DMS79 (cell line): ENCODE results near the gene FHIT.
"Not testable (repeated sequence)": the region's sequence is repeated elsewhere in the genome, so short reads cannot be mapped to it uniquely, and the experiment has no call there.

ENCODE experiments used
- DNase-seq: peaks from one replicate; lab custom pipeline; 2025; lab: John Stamatoyannopoulos, UW

The FHIT gene

DNA sequence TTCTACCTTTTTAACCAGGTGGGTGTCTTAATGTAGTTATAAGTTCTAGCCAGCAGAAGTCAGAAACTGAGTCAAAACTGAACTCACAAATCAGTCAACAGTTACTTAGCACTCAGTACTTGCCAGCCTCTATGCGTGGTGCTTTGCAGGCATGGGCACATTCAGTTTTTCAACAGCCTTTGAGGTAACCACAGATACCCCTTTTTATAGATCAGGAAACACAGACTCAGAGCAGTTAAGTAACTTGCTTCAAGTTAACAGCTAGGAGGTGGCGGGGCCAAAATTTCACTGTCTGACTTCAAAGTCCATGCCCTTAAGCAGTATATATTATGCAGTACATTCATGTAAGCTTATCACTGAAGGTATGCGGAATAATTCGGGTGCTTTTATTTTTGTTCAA, 139.4 kb downstream of the FHIT start:
- no peak for DNase-seq

DNA sequence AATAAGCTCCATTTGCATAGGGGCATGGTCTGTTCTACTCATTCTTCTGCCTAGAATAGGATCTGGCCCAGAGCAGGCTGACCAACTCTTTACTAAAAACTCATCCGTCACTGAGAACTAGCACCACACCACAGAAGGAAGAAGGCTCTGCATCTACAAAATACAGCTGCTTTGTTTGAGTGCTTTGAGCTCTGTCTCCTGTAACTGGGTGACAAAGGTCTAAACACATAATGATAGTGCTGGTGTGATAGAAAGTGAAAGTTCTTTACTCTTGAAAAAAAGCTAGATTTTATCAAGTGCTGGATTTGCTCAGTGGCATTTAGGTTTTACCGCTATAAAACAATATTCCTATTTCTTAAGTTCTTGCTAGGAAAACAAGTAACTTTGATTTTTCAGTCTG, 140.7 kb downstream of the FHIT start:
- no peak for DNase-seq

GRCh38 chr3:61108247-61109019, 142.8 kb downstream of the FHIT start:
- no peak for DNase-seq

- no peak for DNase-seq
Measured at GRCh38 chr3:61094608-61095007, 156.6 kb downstream of the FHIT start.

DNA sequence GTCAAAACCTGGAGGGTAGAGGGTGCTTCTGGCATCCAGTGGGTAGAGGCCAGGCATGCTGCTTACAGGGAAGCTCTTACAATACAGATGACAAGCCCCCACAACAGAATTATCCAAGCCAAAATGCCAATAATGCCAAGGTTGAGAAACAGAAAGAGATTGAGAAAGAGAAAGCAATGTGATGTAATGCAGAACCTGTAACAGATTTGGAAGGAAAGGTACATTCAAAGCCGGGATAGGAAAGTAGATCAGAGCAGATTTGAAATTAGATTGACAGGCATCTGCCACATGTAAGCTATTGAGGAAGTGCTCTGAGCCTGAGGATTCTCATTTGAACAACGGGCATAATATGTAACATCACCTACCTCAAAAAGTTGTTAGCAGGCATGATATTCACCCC, 157.9 kb downstream of the FHIT start:
- no peak for DNase-seq

DNA sequence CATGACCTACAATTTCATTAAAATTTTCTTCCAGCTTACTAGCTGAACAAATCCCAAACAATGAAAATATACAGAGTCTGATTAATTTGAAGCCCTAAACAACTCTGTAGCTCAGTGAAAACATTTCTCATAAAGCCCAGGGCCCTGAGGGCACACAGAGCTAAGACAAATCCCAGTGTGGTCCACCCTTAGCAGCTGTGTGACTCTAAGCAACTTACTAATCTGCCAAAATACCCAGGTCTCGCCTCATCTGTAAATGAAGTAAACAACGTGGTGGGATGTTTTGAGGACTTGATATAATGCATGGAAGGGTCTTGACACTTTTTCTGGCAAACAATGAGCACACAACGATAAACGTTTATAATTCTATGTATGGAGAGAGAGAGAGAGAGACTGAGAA, 158.4 kb downstream of the FHIT start:
- DNase-seq: no peak

DNA sequence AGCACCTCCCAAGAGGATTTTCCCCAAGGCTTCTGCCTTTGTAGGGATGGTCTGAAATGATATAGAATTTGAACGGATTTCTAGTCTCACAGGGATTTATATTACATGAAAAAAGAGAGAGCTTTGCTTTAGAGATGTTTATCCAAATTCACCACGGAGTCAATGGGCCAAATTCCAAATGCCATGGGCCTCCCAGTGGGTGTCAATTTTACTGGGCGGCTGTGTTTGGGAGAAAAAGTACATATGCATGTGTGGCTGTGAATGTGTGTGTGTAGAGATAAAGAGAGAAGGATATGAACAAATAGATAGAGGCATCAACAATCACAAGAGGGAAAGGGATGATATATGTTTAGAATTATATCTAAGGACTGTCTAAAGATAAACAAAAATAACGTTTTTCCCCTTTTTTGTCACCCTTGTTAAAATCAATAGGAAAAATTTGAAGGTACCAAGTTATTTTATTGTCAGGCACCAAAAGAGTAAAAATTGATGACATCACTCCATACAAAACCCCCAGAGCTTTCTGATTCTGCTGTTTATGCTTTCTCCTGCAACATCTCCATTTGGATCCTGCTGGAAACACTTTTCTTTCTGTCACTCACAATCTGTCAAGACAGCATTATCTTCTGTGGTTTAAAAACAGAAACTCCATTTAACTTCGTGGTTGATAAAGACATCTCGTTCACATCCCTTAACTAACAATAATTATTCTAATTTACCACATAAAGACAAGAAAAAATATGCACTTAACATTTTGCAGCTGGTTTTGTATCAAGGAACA, 160.7 kb downstream of the FHIT start:
- DNase-seq: no peak

DNA sequence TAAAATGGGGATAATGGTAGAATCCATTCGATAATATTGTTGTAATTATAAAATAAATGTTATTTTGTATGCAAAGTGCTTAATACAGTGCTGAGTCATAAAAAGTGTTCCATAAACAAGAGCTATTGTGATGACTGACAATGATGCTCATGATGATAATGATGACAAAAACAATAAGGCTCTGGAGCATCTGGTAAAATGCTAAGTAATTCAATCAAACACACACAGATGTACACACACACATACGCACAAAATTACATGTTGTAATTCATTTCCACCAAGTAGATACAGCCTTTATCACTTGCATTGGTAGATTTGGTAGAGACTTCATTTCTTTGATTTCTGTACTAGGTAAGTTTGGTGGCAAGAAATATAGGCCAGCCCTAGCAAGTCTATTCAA, 163.8 kb downstream of the FHIT start:
- no peak for DNase-seq

DNA sequence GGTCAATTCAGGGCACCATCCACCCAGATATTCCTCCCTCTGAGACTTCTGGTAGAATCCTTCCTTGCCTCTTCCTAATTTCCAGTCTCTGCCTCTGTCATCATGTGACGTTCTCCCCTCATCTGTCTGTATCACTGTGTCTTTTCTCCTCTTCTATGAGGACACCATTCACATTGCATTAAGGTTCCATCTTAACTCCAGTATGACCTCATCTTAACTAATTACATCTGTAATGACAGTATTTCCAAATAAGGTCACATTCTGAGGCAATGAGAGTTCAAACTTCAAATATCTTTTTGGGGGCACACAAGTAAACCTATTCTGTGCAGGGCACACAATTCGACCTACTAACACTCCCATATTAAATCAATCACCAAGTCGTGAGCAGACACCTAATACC, 169.7 kb downstream of the FHIT start:
- DNase-seq: no peak

GRCh38 chr3:61080737-61081445, 170.4 kb downstream of the FHIT start:
- no peak for DNase-seq

GRCh38 chr3:61078048-61078752, 173.1 kb downstream of the FHIT start:
- no peak for DNase-seq

DNA sequence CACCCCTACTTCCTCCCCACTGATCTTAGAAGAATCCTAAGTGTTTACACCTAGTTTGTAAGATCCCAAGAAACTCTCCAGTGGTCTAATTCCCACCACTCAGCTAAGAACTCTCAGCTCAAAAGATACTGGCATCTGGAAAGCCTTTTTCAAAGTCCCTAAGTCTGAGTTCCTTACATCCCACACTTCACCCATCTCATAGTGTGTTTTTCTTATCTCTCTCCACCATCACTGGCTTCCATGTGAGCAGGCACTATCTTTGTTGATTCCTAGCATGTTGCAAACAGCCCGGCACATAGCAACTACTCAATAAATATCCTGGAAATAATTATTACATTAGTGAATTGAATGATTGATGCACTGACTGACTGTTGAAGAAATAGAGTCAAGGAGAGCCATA, 173.7 kb downstream of the FHIT start:
- DNase-seq: no peak

GRCh38 chr3:61074783-61075182, 176.5 kb downstream of the FHIT start:
- no peak for DNase-seq

- no peak for DNase-seq
Measured at GRCh38 chr3:61073566-61074165, 177.6 kb downstream of the FHIT start.

- DNase-seq: no peak
Measured at GRCh38 chr3:61068084-61068483, 183.2 kb downstream of the FHIT start.

GRCh38 chr3:61066800-61067199, 184.5 kb downstream of the FHIT start:
- DNase-seq: no peak

DNA sequence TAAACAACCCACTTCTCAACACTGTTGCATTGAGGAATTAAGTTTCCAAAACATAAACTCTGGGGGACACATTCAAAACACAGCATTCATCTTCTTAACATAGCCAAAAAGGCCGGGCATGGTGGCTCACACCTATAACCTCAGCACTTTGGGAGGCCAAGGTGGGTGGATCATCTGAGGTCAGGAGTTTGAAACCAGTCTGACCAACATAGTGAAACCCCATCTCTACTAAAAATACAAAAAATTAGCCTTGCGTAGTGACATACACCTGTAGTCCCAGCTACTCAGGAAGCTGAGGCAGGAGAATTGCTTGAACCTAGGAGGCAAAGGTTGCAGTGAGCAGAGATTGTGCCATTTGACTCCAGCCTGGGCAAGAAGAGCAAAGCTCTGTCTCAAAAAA, 185.0 kb downstream of the FHIT start:
- not testable (repeated sequence) for DNase-seq

DNA sequence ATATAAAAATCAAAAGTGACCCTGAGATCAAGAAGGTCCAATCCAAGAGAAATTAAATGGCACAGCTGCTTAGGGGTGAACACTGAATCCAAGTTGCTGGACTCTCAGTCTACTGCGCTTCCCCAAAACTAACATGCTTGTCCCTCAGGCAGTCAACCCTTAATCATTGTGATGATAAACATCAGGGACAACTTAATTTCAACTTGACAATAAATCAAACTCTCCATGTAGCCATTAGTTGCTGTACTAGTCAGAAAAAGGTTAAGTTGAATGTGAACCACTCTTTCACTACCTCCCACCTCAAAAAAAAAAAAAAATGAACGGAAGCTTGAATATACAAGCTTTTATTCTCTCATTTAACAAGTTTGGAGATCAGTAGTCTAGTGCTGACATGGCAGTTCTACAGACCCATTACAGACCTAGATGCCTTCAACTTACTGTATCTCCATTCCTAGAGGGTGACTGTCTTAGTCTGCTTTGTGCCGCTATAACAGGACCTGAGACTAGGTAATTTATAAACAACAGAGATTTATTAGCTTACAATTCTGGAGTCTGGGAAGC, 185.7 kb downstream of the FHIT start:
- DNase-seq: no peak

DNA sequence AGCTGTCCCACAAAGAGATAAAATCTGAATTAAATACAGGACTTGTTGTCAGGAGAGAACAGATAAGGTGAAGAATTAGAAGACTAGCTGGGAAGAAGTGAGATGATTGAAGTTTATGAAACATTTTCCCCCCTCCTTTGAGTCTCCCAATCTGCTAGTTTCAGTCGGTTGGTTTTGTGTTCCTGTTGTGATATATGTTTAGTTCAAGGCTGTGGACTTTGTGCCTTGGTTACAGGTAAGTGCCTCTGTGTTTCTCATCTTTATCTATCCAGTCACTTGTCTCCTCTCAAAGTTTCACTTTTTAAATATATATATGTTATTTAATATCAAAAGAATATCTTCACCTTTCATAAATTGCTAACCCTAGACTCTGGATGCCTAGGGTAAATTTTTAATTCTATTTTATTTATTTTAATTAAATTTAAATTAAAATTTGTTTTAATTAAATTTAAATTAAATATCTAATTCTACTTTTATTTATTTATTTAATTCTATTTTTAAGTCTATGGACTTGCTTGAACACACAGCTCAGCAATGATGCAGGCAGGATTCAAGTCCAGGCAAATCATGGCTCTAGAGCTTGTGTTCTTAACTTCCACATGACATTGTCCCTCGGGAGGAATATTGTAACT, 190.0 kb downstream of the FHIT start:
- DNase-seq: no peak

GRCh38 chr3:61060411-61060861, 190.8 kb downstream of the FHIT start:
- no peak for DNase-seq

DNA sequence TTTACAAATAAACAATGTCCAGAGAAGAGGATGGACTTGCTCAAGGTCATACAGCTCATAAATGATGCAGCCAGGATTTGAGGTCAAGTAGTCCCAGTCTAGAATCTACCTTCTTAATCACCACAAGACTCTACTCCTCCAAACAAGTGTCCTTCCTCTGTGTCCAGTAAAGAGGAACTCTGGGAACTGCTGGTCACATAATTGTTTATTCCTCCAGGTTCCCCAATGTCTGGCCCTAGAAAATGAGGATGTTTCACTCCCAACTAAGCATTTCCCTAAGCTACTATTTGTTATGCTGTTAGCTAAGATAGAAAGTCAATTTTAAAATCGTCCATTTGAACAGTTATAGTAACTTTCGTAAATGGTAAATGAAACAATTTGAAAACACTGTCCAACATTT, 192.4 kb downstream of the FHIT start:
- no peak for DNase-seq
